HG02973 (cell line): Measurements from ENCODE around the gene STX8.
"Not testable (repeated sequence)": the region's sequence is repeated elsewhere in the genome, so short reads cannot be mapped to it uniquely, and the experiment has no call there.

Source experiments
- ATAC-seq: cut with Tn5 transposase; IDR thresholded peaks from one replicate; pipeline ENCODE4 v1.9.1; 2021; ENCODE audit warnings: moderate library complexity; ENCODE audit not compliant: unreplicated experiment

Gene STX8, protein sequence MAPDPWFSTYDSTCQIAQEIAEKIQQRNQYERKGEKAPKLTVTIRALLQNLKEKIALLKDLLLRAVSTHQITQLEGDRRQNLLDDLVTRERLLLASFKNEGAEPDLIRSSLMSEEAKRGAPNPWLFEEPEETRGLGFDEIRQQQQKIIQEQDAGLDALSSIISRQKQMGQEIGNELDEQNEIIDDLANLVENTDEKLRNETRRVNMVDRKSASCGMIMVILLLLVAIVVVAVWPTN

GRCh38 chr17:9575381-9576101, at the start of gene STX8:
STX8 (minus strand) TSS chr17:9575820; CDS start chr17:9575808, 12 bp downstream.
- peak; percentile 62 for ATAC-seq

- ATAC-seq: no peak
Observed at GRCh38 chr17:9622961-9623360, 47.3 kb upstream of the STX8 start.

DNA sequence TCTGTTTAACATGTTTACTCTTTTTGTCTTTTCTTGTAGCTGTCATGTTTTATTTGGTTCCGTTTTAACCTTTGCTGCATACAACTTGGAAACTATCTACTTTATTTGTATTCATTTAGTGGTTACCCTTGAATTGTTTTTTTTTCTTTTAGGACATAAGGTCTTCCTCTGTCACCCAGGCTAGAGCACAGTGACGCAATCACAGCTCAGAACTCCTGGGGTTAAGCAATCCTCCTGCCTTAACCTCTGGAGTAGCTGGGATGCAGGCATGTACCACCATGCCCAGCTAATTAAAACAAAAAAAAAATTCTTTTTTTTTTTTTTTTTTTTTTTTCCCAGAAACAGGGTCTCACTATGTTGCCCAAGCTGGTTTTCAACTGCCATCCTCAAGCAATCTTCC, 39.9 kb upstream of the STX8 start:
- ATAC-seq: no peak

GRCh38 chr17:9612006-9612405, 36.4 kb upstream of the STX8 start:
- ATAC-seq: no peak

GRCh38 chr17:9611557-9611956, 35.9 kb upstream of the STX8 start:
- no peak for ATAC-seq

DNA sequence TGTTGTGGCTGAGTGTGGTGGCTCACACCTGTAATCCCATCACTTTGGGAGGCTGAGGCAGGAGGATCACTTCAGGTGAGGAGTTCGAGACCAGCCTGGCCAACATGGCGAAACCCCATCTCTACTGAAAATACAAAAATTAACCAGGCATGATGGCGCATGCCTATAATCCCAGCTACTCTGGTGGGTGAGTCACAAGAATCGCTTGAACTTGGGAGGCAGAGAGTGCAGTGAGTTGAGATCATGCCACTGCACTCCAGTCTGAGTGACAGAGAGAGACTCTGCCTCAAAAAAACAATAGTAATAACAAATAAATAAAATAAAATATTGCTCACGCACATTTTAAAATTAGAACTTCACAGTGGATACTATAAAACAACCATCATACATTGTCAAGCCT, 31.4 kb upstream of the STX8 start:
- ATAC-seq: not testable (repeated sequence)

DNA sequence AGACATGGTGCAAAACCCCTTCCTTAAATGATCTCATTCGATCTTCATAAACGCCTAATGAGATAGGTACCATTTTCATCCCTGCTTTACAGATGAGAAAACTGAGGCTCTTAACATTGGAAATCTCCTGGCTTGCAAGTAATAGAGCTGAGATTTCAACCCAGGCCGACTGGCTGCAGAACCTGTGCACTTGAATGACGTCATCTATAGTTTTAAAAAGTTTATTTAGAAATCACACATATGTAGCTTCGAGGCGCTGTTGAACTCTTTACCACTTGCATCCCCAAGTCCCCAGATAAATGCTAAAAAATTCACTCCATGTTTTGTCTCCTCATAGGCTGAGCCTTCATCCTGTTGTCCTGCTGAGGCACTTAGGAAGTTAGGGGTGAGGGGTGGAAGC, 30.8 kb upstream of the STX8 start:
- ATAC-seq: no peak

DNA sequence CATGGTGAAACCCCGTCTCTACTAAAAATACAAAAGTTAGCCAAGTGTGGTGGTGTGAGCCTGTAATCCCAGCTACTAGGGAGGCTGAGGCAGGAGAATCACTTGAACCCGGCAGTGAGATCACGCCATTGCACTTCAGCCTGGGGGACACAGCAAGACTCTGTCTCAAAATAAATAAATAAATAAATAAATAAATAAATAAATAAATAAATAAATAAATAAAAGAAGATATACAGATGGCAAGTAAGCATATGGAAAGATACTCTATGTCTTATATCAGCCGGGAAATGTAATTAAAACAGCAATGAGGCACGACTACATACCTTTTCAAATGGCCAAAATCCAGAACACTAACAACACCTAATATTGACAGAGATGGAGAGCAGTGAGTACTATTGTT, 29.0 kb upstream of the STX8 start:
- ATAC-seq: not testable (repeated sequence)

DNA sequence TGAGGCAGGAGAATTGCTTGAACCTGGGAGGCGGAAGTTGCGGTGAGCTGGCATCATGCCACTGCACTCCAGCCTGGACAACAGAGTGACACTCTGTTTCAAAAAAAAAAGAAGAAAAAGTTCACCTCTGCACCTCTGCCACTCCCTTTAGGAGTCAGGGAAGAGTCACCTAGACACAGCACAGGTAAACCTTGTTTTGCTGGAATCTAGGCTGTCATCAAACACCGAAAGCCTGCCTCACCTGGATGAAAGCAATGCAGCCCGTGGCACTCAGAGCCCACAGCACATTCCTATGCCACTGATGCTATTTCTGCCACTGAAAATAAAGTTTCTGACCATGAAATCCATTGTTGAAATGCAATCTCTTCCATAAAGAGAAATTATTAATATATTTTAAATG, 23.0 kb upstream of the STX8 start:
- ATAC-seq: no peak

GRCh38 chr17:9597638-9598037, 22.0 kb upstream of the STX8 start:
- not testable (repeated sequence) for ATAC-seq

- no peak for ATAC-seq
Observed at GRCh38 chr17:9594065-9594464, 18.4 kb upstream of the STX8 start.

GRCh38 chr17:9587969-9588656, 12.5 kb upstream of the STX8 start:
- no peak for ATAC-seq

DNA sequence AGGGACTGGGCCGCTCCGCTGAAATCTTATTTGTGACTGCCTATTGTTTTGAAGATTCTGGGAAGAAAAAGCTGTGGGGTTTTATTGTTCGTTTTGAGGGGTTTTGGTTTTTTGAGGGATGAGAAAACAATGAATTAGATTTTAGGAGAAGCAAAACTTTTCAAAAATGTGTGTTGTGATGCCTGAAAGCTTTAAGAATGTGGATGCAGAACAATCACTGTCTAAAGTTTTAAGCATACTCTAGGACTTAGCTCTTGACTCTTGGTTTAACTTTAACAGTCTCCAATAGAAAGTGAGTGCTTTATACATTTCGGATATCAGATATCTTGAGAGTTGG, 1.7 kb upstream of the STX8 start:
- ATAC-seq: no peak

DNA sequence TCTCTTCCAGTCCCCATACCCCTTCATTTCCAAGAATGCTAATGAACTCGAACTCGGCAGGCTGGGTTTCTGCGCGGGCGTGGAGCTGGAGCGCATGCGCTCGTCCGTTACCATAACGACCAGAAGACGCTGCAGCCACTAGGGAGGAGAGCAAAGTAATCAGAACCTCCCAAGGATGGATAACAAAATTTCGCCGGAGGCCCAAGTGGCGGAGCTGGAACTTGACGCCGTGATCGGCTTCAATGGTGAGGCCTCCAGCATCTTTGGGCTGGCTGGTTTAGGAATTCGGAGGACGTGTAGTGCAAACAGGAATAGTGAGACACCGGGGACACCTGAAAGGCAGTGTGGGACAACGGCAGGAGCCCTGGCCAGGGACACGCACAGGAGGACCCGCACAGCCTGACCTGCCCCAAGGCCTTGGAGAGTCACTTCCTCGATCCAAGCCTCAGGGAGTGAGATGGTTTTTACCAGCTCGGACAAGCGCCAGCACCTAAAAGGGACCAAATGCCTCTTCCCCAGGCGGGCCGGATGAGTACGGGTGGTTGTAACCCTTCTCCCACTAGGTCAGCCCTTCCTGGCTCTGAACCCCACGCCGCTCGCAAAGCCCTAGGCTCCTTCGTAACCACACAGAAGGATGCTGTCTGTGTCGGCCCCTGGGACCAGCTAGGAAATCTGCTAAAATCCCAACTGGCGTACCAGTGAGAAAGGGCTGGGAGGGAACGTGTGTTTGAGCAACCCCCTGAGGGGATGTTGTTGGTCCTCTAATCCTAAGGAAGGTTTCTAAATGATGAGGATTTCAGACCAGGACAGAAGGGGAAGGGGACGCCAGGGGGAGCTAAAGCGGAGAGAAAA, 1.1 kb upstream of the STX8 start, which contains the start of gene CFAP52:
Gene CFAP52, plus strand, starts transcription at position 122 of the 852 bp plus-strand sequence. Its CDS starts 54 bp downstream, at position 176.
- ATAC-seq: peak; percentile 44

DNA sequence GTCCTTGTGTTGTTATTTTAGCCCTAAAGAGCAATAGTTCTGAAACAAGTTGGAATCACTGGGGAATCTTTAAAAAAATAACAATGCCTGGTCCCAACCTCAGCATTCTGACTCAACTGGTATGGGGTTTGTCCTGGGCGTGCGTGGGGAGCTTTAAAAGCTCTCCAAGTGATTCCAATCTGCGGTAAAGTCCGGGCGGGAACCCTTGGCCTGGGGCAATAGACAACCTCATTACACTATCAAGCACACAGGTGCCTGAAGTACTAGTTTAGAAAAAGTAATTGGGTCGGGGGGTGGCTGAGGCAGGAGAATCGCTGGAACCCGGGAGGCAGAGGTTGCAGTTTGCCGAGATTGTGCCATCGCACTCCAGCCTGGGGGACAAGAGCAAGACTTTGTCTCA, 4.4 kb downstream of the STX8 start:
- ATAC-seq: no peak

- ATAC-seq: no peak
Observed at GRCh38 chr17:9568957-9569588, 6.5 kb downstream of the STX8 start.

- ATAC-seq: no peak
Observed at GRCh38 chr17:9568004-9568403, 7.6 kb downstream of the STX8 start.

DNA sequence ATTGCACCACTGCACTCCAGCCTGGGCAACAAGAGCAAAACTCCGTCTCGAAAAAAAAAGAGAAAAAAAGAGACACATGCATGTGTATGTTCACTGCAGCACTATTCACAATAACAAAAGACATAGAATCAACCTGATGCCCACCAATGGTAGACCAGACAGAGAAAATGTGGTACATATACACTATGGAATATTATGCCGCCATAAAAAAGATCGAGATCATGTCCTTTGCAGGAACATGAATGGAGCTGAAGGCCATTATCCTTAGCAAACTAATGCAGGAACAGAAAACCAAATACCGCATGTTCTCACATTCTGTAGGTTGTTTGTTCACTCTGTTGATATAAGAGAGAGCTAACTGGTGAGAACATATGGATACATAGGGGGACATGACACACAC, 8.9 kb downstream of the STX8 start:
- not testable (repeated sequence) for ATAC-seq

- no peak for ATAC-seq
Observed at GRCh38 chr17:9566067-9566466, 9.6 kb downstream of the STX8 start.

GRCh38 chr17:9564104-9564503, 11.5 kb downstream of the STX8 start:
- no peak for ATAC-seq

GRCh38 chr17:9557857-9558256, 17.8 kb downstream of the STX8 start:
- ATAC-seq: no peak
